NCI-H774 (cell line): ENCODE results near the gene CRACR2B.

Experiments
- DNase-seq: peaks from one replicate; lab custom pipeline; 2025; lab: John Stamatoyannopoulos, UW

CRACR2B gene

GRCh38 chr11:827897-828192, at the start of gene CRACR2B:
TSS of gene CRACR2B (plus strand) at chr11:827919. CDS start at chr11:828608, 689 bp downstream.
- no peak for DNase-seq

GRCh38 chr11:778976-779954, 48.5 kb upstream of the CRACR2B start:
- DNase-seq: no peak

DNA sequence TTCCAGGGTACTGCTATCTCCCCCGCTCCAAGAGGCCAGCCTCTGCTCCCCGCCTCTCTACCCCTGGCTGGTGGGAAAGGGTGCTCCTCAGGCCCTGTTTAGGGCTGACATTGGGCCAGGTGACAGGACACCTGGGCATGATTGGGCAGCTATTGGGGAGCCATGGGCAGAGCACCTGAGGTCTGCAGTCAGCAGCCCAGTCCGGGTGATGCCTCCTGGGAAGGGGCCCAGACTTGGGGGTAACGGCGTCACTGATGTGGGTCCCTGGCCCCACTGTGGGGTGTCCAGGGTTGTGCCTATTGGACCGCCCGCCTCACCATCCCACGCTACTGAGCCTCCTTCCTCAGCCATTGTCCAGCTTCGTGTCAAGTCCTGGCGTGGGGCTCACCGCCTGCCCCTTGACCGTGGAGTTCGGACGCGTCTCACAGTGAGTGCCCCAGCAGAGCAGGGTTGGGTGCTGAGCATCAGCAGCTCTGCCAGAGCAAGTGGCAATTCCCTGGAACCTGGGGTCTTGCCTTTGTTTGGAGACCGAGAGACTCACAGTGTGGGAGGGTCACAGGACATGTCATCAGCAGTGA, 47.7 kb upstream of the CRACR2B start:
- DNase-seq: no peak

DNA sequence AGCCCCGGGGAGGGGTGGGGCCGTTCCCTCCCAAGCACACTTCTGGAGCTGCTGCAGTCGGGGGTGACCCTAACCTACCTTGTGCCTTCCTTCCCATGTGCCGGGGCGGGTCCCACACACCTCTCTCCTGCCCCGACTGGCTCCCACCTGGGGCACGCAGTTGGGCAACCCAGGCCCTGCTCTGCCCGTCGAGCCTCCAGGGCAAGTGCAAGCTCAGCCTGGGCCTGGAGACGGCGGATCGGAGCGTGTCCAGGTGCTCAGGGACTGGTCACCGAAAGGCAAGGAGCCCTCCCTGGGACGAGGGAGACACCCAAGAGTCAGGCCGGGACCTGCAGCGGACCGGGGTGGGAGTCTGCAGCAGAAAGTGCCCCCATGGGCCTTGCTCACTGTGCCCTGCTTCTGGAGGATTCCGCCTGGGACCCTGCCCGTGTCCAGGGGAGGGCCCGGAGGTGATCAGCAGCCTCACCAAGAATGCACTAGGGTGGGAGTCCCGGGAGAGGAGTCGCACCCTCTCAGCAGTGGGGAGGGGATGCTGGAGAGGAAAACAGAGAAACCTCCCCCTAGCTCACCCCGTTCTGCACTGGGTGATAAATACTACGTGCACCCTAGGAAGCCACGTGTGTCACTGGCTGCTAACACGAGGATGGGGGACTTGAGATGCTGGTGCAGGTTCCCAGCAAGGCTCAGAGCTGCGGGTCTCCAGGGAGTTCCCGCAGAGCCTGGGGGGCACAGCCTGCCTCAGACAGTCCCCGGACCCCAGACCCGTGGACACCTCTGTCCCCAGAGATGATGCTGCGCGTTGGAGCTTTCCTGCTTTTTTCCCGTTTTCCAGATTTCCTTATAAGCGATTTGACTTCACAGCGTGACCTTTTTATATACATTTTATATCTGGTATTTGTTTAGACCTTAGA, 45.2 kb upstream of the CRACR2B start:
- DNase-seq: no peak

DNA sequence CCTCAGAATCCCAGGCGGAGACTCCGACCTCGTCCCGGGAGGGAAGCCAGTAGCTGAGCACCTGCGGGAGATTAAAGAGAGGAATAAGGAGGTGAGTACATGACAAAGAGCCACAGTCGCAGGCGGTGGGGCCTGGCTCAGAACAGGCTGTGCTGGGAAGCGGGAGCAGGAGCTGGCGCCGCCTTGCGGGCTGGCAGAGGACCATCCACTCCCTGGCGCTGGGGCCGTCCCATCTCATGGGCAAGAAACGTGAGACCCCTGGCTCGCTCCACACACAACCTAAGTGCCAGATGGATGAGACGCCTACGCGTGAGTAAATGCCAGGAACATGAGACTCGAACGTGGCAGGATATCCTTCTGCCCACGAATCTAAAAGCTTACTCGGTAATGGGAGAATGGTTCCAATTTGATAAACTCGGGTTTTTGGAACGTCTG, 44.1 kb upstream of the CRACR2B start:
- peak; percentile 44 for DNase-seq

DNA sequence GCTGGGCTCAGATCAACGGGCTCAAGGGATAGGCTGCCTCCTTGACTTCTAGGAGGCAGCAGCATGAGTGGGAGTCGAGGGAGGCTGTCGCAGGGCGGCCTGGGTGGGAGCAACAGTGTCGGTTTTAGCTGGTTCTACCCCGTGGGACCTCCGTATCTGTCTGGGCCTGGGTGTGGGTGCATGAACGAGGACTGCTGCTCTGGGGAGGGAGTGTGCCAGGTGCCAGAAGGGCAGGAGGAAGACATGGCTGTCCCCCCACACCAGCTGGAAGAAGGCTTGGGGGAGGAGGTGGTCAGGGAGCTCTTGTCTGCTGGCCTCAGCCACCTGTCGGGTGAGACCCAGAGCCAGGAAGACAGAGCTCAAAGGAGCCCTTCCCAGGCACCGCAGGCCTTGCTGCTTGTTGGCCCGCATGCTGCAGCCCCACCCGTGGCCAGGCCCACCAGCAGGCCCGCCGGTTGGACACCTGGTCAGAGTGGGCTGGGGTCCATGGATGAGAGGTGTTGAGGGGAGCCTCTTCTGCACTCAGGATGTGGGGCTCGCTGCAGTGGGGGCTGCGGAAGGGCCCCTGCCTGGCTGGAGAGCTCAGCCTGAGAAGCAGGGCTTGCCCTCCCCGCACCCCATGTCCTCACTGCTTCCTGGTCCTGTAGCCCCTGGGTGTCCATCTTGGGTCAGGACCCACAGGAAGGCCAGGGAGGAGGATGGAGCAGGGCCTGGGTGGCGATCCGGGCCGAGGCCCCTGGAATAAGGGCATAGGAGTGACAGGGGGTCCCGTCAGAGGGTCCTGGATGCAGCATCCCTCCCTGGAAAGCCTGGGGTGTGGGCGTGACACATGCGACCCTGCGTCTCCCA, 41.3 kb upstream of the CRACR2B start:
- DNase-seq: no peak

GRCh38 chr11:787084-787675, 40.5 kb upstream of the CRACR2B start:
- no peak for DNase-seq

DNA sequence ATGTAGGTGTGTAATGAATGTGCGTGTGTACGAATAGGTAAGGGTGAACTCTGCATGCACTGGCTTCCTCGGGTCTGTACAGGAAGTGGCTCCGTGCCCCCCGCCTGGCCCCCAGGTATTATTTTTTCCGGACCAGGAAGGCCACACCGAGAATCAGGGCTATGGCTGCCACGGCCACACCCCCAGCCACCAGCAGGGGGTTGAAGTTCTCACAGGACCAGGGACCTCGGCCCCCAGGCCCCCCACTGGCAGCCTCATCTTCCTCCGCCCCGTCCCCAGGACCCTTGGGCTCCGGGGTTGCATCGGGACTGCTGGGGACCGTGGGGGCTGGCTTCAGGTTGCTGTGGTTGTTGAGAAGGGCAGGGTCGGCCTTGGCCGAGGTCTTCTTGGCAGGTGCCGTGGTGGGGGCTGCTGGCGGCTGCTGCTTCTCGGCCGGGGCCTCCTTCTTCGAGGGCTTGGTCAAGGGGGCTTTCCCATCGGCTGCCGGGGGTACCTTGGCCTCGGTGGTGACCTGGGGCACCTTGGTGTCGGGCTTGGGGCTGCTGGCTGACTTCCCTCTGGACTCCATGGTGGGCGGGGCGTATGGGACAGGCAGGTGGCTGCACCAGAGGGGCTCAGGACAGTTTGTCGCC, 39.6 kb upstream of the CRACR2B start:
- no peak for DNase-seq

DNA sequence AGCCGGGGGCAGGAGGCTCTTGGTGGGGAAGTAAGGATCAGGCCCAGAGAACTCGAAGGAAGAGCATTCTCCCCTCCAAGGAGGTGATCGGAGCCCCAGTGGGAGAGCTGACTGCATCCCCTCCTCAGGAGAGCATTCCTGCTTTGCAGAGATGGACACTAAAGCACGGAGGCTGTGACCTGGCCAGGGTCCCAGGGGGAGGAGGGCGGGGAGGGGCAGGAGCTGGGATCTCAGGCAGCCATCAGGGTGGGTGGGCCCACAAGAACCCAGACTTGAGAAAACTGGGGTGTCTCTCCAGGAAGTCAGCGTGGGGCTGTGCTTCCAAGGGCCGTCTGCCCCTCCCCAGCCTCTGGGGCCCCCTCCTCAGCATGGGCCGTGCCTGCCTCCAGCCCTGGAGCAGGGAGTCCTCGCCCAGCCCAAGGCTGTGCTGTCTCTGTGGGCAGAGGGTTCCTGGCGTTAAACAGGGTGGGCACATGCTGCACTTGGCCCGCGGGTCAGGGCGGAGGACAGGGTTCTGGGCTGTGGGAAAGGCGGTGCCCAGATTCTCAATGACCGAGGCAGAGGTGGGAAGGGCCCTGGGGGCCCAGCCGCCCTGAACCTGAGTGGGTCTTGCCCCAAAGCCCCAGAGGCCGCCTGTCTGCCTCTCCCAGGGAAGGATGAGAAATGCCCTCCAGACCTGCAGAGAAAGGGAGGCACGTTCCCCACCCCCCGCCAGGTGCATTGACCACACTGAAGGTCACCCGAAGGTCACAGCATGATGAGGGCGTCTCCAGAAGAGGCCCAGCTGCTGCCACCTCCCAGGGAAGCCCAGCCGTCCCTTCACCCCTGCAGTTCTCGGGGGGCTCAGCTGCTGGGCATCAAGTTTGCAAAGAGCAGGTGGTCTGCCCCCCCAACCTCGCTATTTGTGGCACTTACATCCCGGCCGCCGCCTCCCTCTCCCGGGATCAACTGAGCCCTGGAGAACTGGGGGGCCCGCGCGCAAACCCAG, 38.5 kb upstream of the CRACR2B start:
- DNase-seq: no peak

- no peak for DNase-seq
Observed at GRCh38 chr11:789943-790342, 37.8 kb upstream of the CRACR2B start, which contains the start of gene CEND1. TSS of gene CEND1 (minus strand) at chr11:790090. CDS start at chr11:788576, 1,514 bp downstream.

- DNase-seq: no peak
Observed at GRCh38 chr11:790721-791564, 36.8 kb upstream of the CRACR2B start.

DNA sequence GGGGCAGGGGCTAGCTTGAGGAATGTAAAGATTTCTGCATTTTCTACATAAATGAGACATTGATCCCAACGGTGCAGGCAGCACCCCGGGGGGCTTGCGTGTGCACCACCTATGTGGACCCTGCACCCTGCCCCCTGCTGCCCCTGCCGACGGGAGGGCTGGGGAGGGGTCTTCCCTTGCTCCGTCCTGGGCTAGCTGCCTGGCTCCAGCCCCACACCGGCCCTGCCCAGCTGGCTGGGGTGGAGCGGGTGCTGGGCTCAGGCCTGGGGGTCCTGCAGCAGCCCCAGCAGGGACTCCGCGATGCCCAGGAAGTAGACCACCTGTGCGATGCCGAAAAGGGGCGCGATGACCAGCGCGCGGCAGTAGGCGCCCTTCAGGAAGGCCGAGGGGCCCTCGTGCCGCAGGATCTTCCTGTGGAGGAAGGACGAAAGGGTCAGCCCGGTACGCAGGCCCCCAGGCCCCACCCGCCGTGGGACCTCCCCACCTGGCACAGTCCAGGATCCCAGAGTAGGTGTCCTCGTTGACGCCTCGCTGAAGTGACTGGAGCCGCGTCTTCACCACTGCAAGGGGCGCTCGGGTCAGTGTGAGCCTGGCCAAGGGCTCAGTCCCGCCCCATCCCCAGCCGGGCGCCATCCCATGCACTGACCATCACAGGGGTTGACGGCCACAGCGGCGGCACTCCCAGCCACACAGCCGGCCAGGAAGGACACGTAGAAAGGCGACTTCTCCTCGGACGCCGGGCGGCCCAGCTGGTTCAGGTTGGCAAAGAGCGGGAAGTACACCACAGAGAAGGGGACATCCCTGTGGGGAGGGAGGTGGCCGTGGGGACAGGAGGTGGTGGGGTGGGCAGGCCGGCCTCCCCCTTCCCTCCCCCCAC, 35.8 kb upstream of the CRACR2B start:
- no peak for DNase-seq

GRCh38 chr11:792535-792821, 35.2 kb upstream of the CRACR2B start:
- no peak for DNase-seq

DNA sequence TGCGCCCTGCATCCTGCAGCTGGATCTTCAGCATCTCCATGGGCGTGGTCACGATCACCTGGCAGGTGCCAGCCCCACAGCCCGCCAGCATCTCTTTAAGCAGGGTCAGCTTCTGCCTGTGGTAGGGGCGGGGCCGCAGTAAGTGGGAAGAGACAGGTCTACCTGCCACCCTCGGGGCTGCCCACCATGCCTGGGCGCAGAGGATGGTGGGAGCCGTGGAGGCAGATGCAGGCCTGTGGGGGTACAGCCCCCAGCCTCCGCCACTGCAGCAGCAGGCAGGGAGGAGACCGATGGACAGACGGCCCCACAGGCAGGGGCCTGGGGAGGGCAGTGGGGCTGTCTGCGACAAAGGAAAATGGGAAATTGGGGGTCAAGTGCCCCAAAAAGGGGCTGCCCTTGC, 34.8 kb upstream of the CRACR2B start:
- no peak for DNase-seq

- DNase-seq: no peak
Observed at GRCh38 chr11:793556-793955, 34.2 kb upstream of the CRACR2B start.

DNA sequence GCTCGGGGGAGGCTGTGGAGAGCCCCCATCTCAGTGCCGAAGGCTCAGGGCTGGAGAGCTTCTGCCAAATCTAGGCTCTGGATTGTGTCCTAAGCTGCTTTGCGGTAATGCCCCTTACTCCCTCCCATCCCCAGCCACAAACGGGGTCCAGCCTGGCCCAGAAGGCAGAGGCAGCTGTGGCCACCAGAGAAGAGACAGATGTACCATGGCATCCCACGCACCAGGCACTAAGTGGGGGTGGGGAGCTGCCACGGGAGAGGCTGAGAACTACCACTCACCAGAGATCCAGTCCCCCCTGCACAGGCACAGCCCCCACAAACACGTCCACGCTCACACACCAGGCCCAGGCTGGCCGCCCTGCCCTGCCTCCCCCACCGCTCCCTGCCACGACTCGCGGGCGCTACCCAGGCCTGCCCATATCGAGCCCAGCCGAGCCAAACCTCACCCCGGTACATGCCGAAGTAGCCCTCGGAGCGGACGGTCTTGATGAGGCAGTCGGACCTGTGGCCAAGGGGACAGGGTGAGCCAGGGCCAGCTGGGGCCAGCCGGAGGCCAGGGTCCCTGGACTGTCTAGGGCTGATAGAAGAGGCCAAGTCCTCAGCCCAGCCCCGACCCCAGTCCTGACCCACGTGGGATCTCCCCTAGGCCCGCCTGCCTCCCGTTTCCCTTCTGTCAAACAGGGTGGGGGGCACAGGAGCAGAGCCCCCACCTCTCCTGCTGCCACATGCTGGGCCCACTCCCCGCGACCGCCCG, 33.5 kb upstream of the CRACR2B start:
- DNase-seq: no peak
